ENCODE measurements around the gene OSM.
"Not testable (repeated sequence)": the region's sequence is repeated elsewhere in the genome, so short reads cannot be mapped to it uniquely, and the experiment has no call there.

Gene OSM

DNA sequence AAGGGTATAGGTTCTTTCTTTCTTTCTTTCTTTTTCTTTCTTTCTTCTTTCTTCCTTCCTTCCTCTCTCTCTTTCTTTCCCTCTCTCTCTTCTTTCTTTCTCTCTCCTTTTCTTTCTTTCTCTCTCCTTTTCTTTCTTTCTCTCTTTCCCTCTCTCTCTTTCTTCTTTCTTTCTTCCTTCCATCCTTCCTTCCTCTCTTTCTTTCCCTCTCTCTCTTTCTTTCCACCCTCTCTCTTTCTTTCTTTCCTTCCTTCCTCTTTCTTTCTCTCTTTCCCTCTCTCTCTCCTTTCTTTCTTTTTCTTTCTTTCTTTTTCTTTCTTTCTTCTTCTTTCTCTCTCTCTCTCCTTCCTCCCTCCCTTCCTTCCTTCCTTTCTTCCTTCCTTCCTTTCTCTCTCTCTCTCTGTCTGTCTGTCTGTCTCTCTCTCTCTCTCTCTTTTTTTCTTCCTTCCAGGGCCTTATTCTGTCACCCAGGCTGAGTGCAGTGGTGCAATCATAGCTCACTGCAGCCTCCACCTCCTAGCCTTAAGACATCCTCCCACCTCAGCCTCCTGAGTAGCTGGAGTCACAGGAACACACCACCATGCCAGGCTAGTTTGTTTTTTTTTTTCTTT, 46.9 kb downstream of the OSM start:
- no peak overlapping the region for H3K4me3 ChIP-seq (ENCODE audit: low read length)
- peaks cover 12% of the 10 kb centered on the region for H3K27me3 ChIP-seq (replicated peaks; ENCODE audit: control insufficient read depth, insufficient read depth, low read length)
- no peaks in the 10 kb centered on the region for H3K9me3 ChIP-seq (ENCODE audit: control insufficient read depth, low read length)
- peaks cover 8% of the 10 kb centered on the region for H3K4me1 ChIP-seq (ENCODE audit: control insufficient read depth, insufficient read depth, low read length)
- H3K9ac ChIP-seq (ENCODE audit: low read length), result no peak overlapping the region
- H3K36me3 ChIP-seq (ENCODE audit: control insufficient read depth, insufficient read depth, low read length, severe bottlenecking), result no peaks in the 10 kb centered on the region
- DNase-seq (ENCODE audit: low read depth), result no peak

DNA sequence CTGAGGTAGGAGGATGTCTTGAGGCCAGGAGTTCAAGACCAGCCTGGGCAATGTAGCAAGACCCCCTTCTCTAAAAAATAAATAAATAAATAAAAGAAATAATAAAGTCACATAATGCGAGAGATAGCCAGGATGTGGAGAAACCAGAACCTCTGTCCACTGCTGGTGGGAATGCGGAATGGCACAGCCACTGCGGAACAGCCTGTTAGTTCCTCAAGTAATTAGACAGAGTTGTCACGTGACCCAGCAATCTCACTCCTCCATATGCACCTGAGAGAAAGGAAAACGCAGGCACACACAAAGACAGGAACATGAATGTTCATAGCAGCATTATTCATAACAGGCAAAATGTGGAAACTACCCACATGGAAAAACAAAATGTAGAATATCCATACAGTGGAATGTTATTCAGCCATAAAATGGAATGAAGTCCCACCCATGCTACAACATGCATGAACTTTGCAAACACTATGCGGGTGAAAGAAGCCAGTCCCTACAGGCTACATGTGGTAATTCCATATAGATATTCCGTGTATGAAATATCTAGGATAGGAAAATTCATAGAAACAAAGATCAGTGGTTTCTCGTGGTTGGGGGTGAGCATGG, 47.5 kb downstream of the OSM start:
- no peaks in the 10 kb centered on the region for H3K36me3 ChIP-seq (ENCODE audit: control insufficient read depth, insufficient read depth, low read length, severe bottlenecking)
- H3K27me3 ChIP-seq (replicated peaks; ENCODE audit: control insufficient read depth, insufficient read depth, low read length), result peaks cover 12% of the 10 kb centered on the region
- DNase-seq (ENCODE audit: low read depth), result no peak
- H3K4me1 ChIP-seq (ENCODE audit: control insufficient read depth, insufficient read depth, low read length), result peaks cover 8% of the 10 kb centered on the region
- no peak overlapping the region for H3K9ac ChIP-seq (ENCODE audit: low read length)
- H3K4me3 ChIP-seq (ENCODE audit: low read length), result no peak overlapping the region
- H3K9me3 ChIP-seq (ENCODE audit: control insufficient read depth, low read length), result no peaks in the 10 kb centered on the region

DNA sequence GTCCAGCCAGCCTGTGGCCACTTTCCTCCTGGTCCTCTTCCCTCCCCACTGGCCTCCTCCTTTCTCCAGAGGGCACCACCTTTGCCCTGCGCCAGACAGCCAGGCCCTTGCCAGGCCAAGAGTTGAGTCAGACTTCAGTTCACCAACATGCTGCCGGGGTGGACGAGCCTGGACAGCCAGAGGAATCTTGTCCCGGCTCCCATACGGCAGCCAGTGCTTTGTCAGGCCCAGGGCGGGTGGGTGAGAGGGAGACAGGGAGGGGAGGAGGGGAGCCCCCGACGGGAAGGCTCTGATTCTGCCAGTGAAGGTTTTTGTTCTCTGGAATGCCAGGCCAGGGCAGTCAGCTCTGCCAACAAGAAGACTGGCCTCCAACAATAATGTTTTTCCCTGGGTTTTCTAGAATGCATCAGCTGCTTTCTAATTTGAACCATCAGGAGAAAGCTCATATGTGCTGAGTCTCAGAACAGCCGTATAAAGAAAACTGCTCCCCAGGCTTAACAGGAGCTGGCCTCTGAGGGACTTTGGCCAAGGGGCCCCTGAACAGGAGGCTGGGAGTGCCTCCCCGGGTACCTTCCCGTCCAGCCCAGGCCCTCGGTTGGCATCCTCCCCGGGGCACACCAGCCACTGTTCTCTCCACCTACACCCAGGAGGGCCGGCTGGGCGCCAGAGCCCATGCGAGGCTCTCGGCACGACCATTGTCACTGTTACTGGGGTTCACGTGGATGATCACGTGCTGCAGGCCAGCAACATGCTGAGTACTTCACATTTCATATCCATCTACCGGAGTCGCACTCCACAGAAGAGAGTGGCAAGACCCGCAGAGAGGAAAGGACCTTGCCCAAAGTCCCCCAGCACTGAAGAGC, 48.7 kb downstream of the OSM start:
- no peak overlapping the region for H3K4me3 ChIP-seq (ENCODE audit: low read length)
- H3K27me3 ChIP-seq (replicated peaks; ENCODE audit: control insufficient read depth, insufficient read depth, low read length), result peaks cover 12% of the 10 kb centered on the region
- peak; percentile 63 for DNase-seq (ENCODE audit: low read depth)
- peaks cover 14% of the 10 kb centered on the region for H3K4me1 ChIP-seq (ENCODE audit: control insufficient read depth, insufficient read depth, low read length)
- H3K36me3 ChIP-seq (ENCODE audit: control insufficient read depth, insufficient read depth, low read length, severe bottlenecking), result no peaks in the 10 kb centered on the region
- no peak overlapping the region for H3K9ac ChIP-seq (ENCODE audit: low read length)
- H3K9me3 ChIP-seq (ENCODE audit: control insufficient read depth, low read length), result no peaks in the 10 kb centered on the region

DNA sequence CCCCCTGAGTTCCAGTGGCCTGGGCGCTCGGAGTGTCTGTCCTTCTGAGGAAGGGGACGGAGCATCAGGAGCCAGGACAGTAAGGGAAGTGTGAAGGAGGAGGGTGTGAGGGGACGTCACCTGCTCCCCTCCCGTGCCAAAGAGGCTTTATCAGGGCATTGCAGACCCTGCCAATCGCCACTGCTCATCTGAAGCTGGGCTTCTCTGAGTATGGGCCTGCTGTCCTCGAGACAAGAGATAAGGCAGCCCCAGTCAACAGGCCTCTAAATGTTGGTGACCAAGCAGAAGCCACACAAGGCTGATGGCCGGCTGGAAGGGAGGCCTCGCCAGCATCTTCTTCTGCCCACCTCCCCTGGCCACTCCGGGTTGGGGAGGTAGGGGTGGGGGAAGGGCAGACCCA, 49.9 kb downstream of the OSM start:
- H3K27me3 ChIP-seq (replicated peaks; ENCODE audit: control insufficient read depth, insufficient read depth, low read length), result peaks cover 6% of the 10 kb centered on the region
- DNase-seq (ENCODE audit: low read depth), result no peak
- peaks cover 22% of the 10 kb centered on the region for H3K4me1 ChIP-seq (ENCODE audit: control insufficient read depth, insufficient read depth, low read length)
- no peak overlapping the region for H3K9ac ChIP-seq (ENCODE audit: low read length)
- H3K4me3 ChIP-seq (ENCODE audit: low read length), result no peak overlapping the region
- no peaks in the 10 kb centered on the region for H3K9me3 ChIP-seq (ENCODE audit: control insufficient read depth, low read length)
- no peaks in the 10 kb centered on the region for H3K36me3 ChIP-seq (ENCODE audit: control insufficient read depth, insufficient read depth, low read length, severe bottlenecking)

DNA sequence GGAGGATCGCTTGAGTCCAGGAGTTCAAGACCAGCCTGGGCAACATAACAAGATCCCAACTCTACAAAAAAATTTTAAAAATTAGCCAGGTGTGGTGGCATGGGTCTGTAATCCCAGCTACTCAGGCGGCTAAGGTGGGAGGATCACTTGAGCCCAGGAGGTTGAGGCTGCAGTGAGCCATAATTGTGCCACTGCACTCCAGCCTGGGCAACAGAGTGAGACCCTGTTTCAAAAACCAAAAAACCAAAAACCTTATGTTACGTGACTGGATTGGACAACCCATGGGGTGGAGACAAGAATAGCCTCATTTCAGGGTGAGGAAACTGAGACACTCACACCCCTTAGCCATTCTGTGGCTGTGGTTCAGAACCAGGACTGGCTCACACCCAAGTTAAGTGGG, 50.4 kb downstream of the OSM start:
- not testable (repeated sequence) for H3K9me3 ChIP-seq (ENCODE audit: control insufficient read depth, low read length); DNase-seq (ENCODE audit: low read depth); H3K27me3 ChIP-seq (replicated peaks; ENCODE audit: control insufficient read depth, insufficient read depth, low read length); H3K9ac ChIP-seq (ENCODE audit: low read length); H3K36me3 ChIP-seq (ENCODE audit: control insufficient read depth, insufficient read depth, low read length, severe bottlenecking); H3K4me3 ChIP-seq (ENCODE audit: low read length)
- H3K4me1 ChIP-seq (ENCODE audit: control insufficient read depth, insufficient read depth, low read length), result peaks cover 22% of the 10 kb centered on the region

DNA sequence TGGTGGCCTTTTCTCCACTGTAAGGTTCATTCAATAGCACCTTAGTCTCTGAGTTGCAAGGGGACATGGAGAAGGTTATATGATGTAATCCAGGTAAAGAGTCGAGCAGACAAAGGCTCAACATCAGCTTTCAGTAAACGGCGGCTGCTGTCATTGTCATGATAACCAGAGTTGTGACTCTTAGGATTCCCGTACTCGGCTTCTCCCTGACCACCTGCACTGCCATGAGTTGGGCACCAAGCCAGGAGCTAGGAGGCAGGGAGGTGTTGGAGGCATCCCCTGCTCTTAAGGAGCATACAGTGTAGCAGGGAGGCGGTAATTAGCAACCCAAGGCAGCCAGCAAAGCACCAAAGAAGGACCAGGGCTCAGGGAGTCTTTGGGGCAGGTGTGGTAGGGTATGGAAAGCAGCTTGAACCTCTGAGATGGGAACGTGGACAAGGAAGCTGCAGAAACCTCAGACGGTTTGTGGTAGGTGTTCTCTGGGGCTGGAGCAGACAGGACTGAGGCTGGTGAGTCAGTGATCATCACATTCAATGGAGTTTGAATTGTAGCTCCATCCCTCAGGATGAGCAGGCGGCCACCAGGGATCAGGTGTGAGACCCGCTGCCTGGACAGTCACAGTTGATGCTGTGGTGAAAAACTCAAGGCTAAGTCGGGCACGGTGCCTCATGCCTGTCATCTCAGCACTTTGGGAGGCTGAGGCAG, 51.8 kb downstream of the OSM start:
- H3K27me3 ChIP-seq (replicated peaks; ENCODE audit: control insufficient read depth, insufficient read depth, low read length), result no peaks in the 10 kb centered on the region
- DNase-seq (ENCODE audit: low read depth), result no peak
- H3K4me3 ChIP-seq (ENCODE audit: low read length), result no peak overlapping the region
- no peak overlapping the region for H3K9ac ChIP-seq (ENCODE audit: low read length)
- H3K4me1 ChIP-seq (ENCODE audit: control insufficient read depth, insufficient read depth, low read length), result peaks cover 24% of the 10 kb centered on the region
- H3K36me3 ChIP-seq (ENCODE audit: control insufficient read depth, insufficient read depth, low read length, severe bottlenecking), result no peaks in the 10 kb centered on the region
- no peaks in the 10 kb centered on the region for H3K9me3 ChIP-seq (ENCODE audit: control insufficient read depth, low read length)

DNA sequence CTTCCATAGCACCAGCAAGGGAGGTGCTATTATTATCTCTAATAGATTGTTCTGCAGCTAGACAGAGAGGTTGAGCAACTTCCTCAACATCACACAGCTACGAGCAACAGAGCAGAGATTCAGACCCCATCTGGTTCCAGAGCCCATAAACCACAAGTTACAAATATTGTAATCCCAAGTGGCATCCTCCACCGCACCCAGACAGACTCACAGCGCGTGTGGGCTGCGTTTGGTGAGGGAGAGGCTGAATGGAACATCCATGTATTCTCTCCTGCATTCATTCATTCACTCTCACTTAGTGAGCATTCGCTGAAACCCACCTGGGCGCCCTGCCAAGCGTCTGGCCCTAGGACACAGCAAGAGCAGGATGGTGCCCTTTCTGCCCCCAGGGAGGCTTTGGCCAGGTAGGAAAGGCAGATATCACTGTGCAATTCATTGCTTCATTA, 53.6 kb downstream of the OSM start:
- no peak for DNase-seq (ENCODE audit: low read depth)
- Histone ChIP-seq H3K9me3 (ENCODE audit: control insufficient read depth, low read length) (no peaks in the 10 kb centered on the region), H3K9ac (ENCODE audit: low read length) (peak overlapping the region; percentile 7), H3K36me3 (ENCODE audit: control insufficient read depth, insufficient read depth, low read length, severe bottlenecking) (no peaks in the 10 kb centered on the region), H3K4me1 (ENCODE audit: control insufficient read depth, insufficient read depth, low read length) (peaks cover 36% of the 10 kb centered on the region), H3K4me3 (ENCODE audit: low read length) (no peak overlapping the region), H3K27me3 (replicated peaks; ENCODE audit: control insufficient read depth, insufficient read depth, low read length) (no peaks in the 10 kb centered on the region)
